OCI-LY3 (cell line): ENCODE measurements around the gene OSBPL8.

ENCODE experiments used
- CTCF ChIP-seq: fragments of 200-600, 300-600 bp; sonication (generic); IDR thresholded peaks from 2 replicates; pipeline ENCODE4 v1.5.1; 2014; ENCODE audit warnings: antibody characterized with exemption, low read length, low read depth
- EZH2phosphoT487 ChIP-seq: fragments of 200-600 bp; shearing (Covaris generic); IDR thresholded peaks from 2 replicates; pipeline ENCODE4 v1.6.1; 2018; ENCODE audit warnings: antibody characterized with exemption, mixed run types, low read depth

DNA sequence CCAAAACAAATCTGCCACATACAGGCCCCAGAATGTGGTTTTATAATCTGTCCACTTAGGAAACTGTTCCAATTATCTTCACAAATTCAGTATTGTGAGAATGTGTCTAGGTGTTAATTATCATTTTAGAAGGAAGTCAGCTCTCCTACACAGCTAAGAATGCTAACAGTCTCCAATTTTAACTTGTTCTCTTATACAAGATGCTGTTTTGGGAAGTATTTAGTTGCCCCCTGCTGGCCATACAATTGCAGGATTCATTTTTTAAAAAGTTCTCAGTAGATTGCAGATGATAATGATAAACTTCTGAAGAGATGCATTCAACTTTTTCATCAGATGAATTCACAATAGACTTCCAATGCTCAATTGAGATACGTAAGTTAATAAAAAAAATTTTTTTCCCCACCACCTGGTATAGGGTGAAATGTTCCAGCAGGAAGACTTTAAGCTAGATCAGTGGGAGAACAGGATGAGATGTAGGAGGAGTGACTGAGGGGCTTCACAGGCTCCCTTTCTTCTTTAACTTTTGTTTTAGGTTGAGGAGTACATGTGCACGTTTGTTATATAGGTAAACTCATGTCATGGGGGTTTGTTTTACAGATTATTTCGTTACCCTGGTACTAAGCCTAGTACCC lies 27.3 kb upstream of the OSBPL8 start:
- TF ChIP-seq CTCF (peak; percentile 78), EZH2phosphoT487 (no peak)
